ENCODE measurements around the gene EN2. TPM values are rescaled to one million over a fixed set of nuclear protein-coding genes. Genes with fewer than 3 reads are reported as not detected.
A peak's percentile ranks its signal among the peaks of the same experiment; 100 is the strongest.

The EN2 gene
- total and polyA plus RNA-seq, 11 donors, result 0.06 to 0.08 TPM; not detected in 9

GRCh38 chr7:155437836-155438235 is 20.1 kb upstream of the EN2 start:
- no peaks in the 10 kb centered on the region for H3K4me1 ChIP-seq
- intact Hi-C loops (cut with DNase I), result loop anchor here in 1 of 10 donors (5.0 kb wide), 1 partner anchor 49 kb away; no protein-coding TSS in a partner anchor
- H3K4me3 ChIP-seq, result no peak overlapping the region
- 44 to 80% (median 78%) methylated on average over 2 to 4 of the region's 4 CpGs; no CpG with 5 or more reads in 1 of the 4 donors for WGBS, 4 donors
- no peak overlapping the region for H3K27ac ChIP-seq
- TF ChIP-seq POLR2A (IDR thresholded peaks at IDR 0.05), result no peak
- H3K36me3 ChIP-seq, result no peaks in the 10 kb centered on the region
- ATAC-seq, result no peak
- DNase-seq, result peak in 1 of 5 donors; percentile 19
- H3K9me3 ChIP-seq, result no peaks in the 10 kb centered on the region
- H3K27me3 ChIP-seq, result peaks cover 0 to 81% (median 51%) of the 10 kb centered on the region in 9 donors

GRCh38 chr7:155438777-155439176 is 19.2 kb upstream of the EN2 start:
- Histone ChIP-seq H3K27ac (no peak overlapping the region), H3K27me3 (peaks cover 0 to 88% (median 51%) of the 10 kb centered on the region in 9 donors), H3K9me3 (no peaks in the 10 kb centered on the region), H3K4me3 (no peak overlapping the region), H3K4me1 (no peaks in the 10 kb centered on the region), H3K36me3 (no peaks in the 10 kb centered on the region)
- intact Hi-C loops (cut with DNase I), result loop anchor here in 1 of 10 donors (5.0 kb wide), 1 partner anchor 49 kb away; no protein-coding TSS in a partner anchor
- no peak for TF ChIP-seq CTCF (IDR thresholded peaks at IDR 0.05)
- no peak for ATAC-seq
- 37 to 50% (median 39%) methylated on average over 7 of the region's 7 CpGs for WGBS, 4 donors
- peak in 1 of 5 donors; percentile 12 for DNase-seq

- H3K36me3 ChIP-seq, result no peaks in the 10 kb centered on the region
- H3K9me3 ChIP-seq, result no peaks in the 10 kb centered on the region
- intact Hi-C loops (cut with DNase I), result loop anchor here in 1 of 10 donors (5.0 kb wide), 1 partner anchor 48 kb away; no protein-coding TSS in a partner anchor
- WGBS, 4 donors, result 66 to 76% (median 72%) methylated on average over 19 to 20 of the region's 20 CpGs
- no peak for ATAC-seq
- no peaks in the 10 kb centered on the region for H3K4me1 ChIP-seq
- TF ChIP-seq POLR2A (IDR thresholded peaks at IDR 0.05), result no peak
- peak in 1 of 5 donors; percentile 56 for DNase-seq
- peaks cover 0 to 87% (median 55%) of the 10 kb centered on the region in 9 donors for H3K27me3 ChIP-seq
- H3K4me3 ChIP-seq, result no peak overlapping the region
- no peak overlapping the region for H3K27ac ChIP-seq
Measured at GRCh38 chr7:155439311-155440017, 18.5 kb upstream of the EN2 start.

- Histone ChIP-seq H3K36me3 (no peaks in the 10 kb centered on the region), H3K27ac (no peak overlapping the region), H3K27me3 (peaks cover 0 to 91% (median 55%) of the 10 kb centered on the region in 9 donors), H3K4me3 (no peak overlapping the region), H3K4me1 (no peaks in the 10 kb centered on the region), H3K9me3 (no peaks in the 10 kb centered on the region)
- TF ChIP-seq CTCF (IDR thresholded peaks at IDR 0.05), result no peak
- no peak for TF ChIP-seq POLR2A (IDR thresholded peaks at IDR 0.05)
- WGBS, 4 donors, result 56 to 72% (median 61%) methylated on average over 7 to 8 of the region's 8 CpGs
- intact Hi-C loops (cut with DNase I), result no loop called here
- DNase-seq (peak in 1 of 5 donors; percentile 26), ATAC-seq (no peak)
Measured at GRCh38 chr7:155440018-155440410, 17.9 kb upstream of the EN2 start.

- WGBS, 4 donors, result 58 to 67% (median 62%) methylated on average over 6 of the region's 6 CpGs
- Histone ChIP-seq H3K36me3 (no peaks in the 10 kb centered on the region), H3K27ac (no peak overlapping the region), H3K9me3 (no peaks in the 10 kb centered on the region), H3K27me3 (peaks cover 0 to 94% (median 54%) of the 10 kb centered on the region in 9 donors), H3K4me3 (no peak overlapping the region), H3K4me1 (no peaks in the 10 kb centered on the region)
- TF ChIP-seq CTCF (IDR thresholded peaks at IDR 0.05), result no peak
- no peak for TF ChIP-seq POLR2A (IDR thresholded peaks at IDR 0.05)
- ATAC-seq, result no peak
- intact Hi-C loops (cut with DNase I), result no loop called here
- peak in 1 of 5 donors; percentile 14 for DNase-seq
Measured at GRCh38 chr7:155441856-155442255, 16.1 kb upstream of the EN2 start.
